CD4-positive, alpha-beta T cell treated with Interleukin-12 subunit alpha and Interleukin-12 subunit beta, for 1 hour (primary cell): ENCODE results near the gene RFC5.
"Not testable (repeated sequence)": the region's sequence is repeated elsewhere in the genome, so short reads cannot be mapped to it uniquely, and the experiment has no call there.

Source experiments
- DNase-seq: peaks from one replicate; pipeline ENCODE4 v3.0.0-alpha.2; 2020

Gene RFC5

GRCh38 chr12:118053071-118053985 lies 36.8 kb downstream of the RFC5 start:
- DNase-seq, result peak; percentile 56

- peak; percentile 83 for DNase-seq
These were observed 38.6 kb downstream of the RFC5 start for GRCh38 chr12:118055144-118055557.

GRCh38 chr12:118055865-118056773 lies 39.6 kb downstream of the RFC5 start:
- no peak for DNase-seq

GRCh38 chr12:118058227-118058626 lies 41.7 kb downstream of the RFC5 start:
- DNase-seq, result no peak

GRCh38 chr12:118058881-118059280 lies 42.4 kb downstream of the RFC5 start:
- peak; percentile 35 for DNase-seq

- DNase-seq, result no peak
These were observed 43.1 kb downstream of the RFC5 start for GRCh38 chr12:118059341-118060191.

- no peak for DNase-seq
These were observed 44.0 kb downstream of the RFC5 start for GRCh38 chr12:118060301-118061010.

GRCh38 chr12:118061011-118061872 lies 44.7 kb downstream of the RFC5 start, which contains the start of gene WSB2:
Gene WSB2 (minus strand): TSS chr12:118061179. CDS start chr12:118061048, 131 bp downstream.
- DNase-seq, result peak; percentile 55

- no peak for DNase-seq
These were observed 45.7 kb downstream of the RFC5 start for GRCh38 chr12:118061873-118062843.

- DNase-seq, result no peak
These were observed 47.3 kb downstream of the RFC5 start for GRCh38 chr12:118063576-118064391.

- DNase-seq, result no peak
These were observed 48.1 kb downstream of the RFC5 start for GRCh38 chr12:118064608-118065007.

- DNase-seq, result no peak
These were observed 48.9 kb downstream of the RFC5 start for GRCh38 chr12:118065380-118065779.

GRCh38 chr12:118068445-118068844 lies 51.9 kb downstream of the RFC5 start:
- no peak for DNase-seq

- no peak for DNase-seq
These were observed 54.1 kb downstream of the RFC5 start for GRCh38 chr12:118070650-118071049.

- DNase-seq, result no peak
These were observed 57.3 kb downstream of the RFC5 start for GRCh38 chr12:118073768-118074167.

- DNase-seq, result not testable (repeated sequence)
These were observed 65.0 kb downstream of the RFC5 start for GRCh38 chr12:118081521-118081920.
